Osteoblast (primary cell): Measurements from ENCODE around the gene DRAM1. TPM values are rescaled to one million over a fixed set of nuclear protein-coding genes. Genes with fewer than 3 reads are reported as not detected.

ENCODE experiments used
- DNase-seq: peaks from one replicate; pipeline ENCODE4 v3.0.0; 2011; ENCODE audit warnings: low spot score, mixed read lengths; ENCODE audit not compliant: insufficient read length; ENCODE audit errors: missing footprints
- H2AFZ ChIP-seq: 2 replicates; pipeline ENCODE4 v1.6.0; 2011; ENCODE audit warnings: mild to moderate bottlenecking, low read length
- H3K27ac ChIP-seq: 2 replicates; pipeline ENCODE4 v1.5.1; 2011; ENCODE audit warnings: mild to moderate bottlenecking, low read depth, low read length, moderate library complexity
- H3K27me3 ChIP-seq: 2 replicates; pipeline ENCODE4 v1.6.0; 2012; ENCODE audit warnings: mild to moderate bottlenecking, control low read depth, inconsistent platforms, low read length, moderate library complexity; ENCODE audit not compliant: insufficient read depth
- H3K36me3 ChIP-seq: 2 replicates; pipeline ENCODE4 v1.5.1; 2011; ENCODE audit warnings: mild to moderate bottlenecking, low read length, control low read depth, moderate library complexity; ENCODE audit not compliant: insufficient read depth
- H3K4me1 ChIP-seq: 2 replicates; pipeline ENCODE4 v1.5.1; 2011; ENCODE audit warnings: mild to moderate bottlenecking, low read length, control low read depth, moderate library complexity; ENCODE audit not compliant: insufficient read depth
- H3K4me2 ChIP-seq: 2 replicates; pipeline ENCODE4 v1.6.0; 2011; ENCODE audit warnings: mild to moderate bottlenecking, low read length; ENCODE audit not compliant: insufficient read depth
- H3K4me3 ChIP-seq: fragments of 200-600 bp; sonication (generic); 3 replicates; pipeline ENCODE4 v1.5.1; 2012; ENCODE audit warnings: mild to moderate bottlenecking, low read length, inconsistent platforms; ENCODE audit not compliant: insufficient read depth
- H3K79me2 ChIP-seq: 2 replicates; pipeline ENCODE4 v1.6.0; 2012; ENCODE audit warnings: mild to moderate bottlenecking, low read length, control low read depth, inconsistent platforms; ENCODE audit not compliant: insufficient read depth
- H3K9me3 ChIP-seq: 2 replicates; pipeline ENCODE4 v1.5.1; 2011; ENCODE audit warnings: low read depth, low read length, control low read depth
- H4K20me1 ChIP-seq: 2 replicates; pipeline ENCODE4 v1.6.0; 2012; ENCODE audit warnings: mild to moderate bottlenecking, low read length, control low read depth; ENCODE audit not compliant: insufficient read depth
- small RNA-seq: library from RNA; depleted of rRNA; stranded (forward); fragments of <200 nt; gene quantifications from one replicate; pipeline ENCODE3, GENCODE V24; 2012
- total RNA-seq: library from RNA; depleted of rRNA; stranded (reverse); fragments of >200 nt; gene quantifications from 2 replicates; pipeline ENCODE4 v1.2.3, GENCODE V29; 2012
- TF ChIP-seq, protein P1 (sequence below): IDR thresholded peaks from 2 replicates; pipeline ENCODE4 v1.5.1; 2011; ENCODE audit warnings: mild to moderate bottlenecking, low read depth, low read length, moderate library complexity; ENCODE audit errors: extremely low read depth

The DRAM1 gene
- total RNA-seq, 1 donor = 141 TPM

DNA sequence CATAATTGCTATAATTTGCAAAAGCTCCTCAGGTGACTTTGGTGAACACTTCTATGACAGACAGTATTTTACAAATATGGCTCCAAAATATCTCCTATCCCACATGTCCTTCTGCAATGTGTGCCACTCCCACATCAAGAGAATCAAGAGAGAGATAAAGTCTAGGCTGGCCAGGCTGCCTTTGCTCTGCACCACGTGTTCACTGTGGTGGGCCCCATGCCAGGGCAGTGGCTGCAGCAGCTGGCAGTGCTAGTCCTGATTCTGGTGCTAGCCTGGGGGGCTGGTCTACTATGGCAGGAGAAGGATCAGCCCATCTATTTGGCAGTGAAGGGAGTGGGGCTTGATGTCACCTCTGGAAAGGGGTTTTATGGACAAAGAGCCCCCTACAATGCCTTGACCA is 86.3 kb downstream of the DRAM1 start:
- no peak overlapping the region for H2AFZ ChIP-seq
- no peak overlapping the region for H3K4me3 ChIP-seq
- no peak for DNase-seq
- H3K36me3 ChIP-seq = no peaks in the 10 kb centered on the region
- TF ChIP-seq, protein P1, sequence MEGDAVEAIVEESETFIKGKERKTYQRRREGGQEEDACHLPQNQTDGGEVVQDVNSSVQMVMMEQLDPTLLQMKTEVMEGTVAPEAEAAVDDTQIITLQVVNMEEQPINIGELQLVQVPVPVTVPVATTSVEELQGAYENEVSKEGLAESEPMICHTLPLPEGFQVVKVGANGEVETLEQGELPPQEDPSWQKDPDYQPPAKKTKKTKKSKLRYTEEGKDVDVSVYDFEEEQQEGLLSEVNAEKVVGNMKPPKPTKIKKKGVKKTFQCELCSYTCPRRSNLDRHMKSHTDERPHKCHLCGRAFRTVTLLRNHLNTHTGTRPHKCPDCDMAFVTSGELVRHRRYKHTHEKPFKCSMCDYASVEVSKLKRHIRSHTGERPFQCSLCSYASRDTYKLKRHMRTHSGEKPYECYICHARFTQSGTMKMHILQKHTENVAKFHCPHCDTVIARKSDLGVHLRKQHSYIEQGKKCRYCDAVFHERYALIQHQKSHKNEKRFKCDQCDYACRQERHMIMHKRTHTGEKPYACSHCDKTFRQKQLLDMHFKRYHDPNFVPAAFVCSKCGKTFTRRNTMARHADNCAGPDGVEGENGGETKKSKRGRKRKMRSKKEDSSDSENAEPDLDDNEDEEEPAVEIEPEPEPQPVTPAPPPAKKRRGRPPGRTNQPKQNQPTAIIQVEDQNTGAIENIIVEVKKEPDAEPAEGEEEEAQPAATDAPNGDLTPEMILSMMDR = no peak
- H3K27me3 ChIP-seq = no peaks in the 10 kb centered on the region
- no peaks in the 10 kb centered on the region for H3K79me2 ChIP-seq
- H3K9me3 ChIP-seq = no peaks in the 10 kb centered on the region
- H4K20me1 ChIP-seq = no peaks in the 10 kb centered on the region
- H3K27ac ChIP-seq = no peak overlapping the region
- H3K4me1 ChIP-seq = no peaks in the 10 kb centered on the region
- H3K4me2 ChIP-seq = no peak overlapping the region

- Histone ChIP-seq H3K4me1 (no peaks in the 10 kb centered on the region), H2AFZ (no peak overlapping the region), H4K20me1 (no peaks in the 10 kb centered on the region), H3K79me2 (no peaks in the 10 kb centered on the region), H3K4me2 (no peak overlapping the region), H3K27ac (no peak overlapping the region), H3K36me3 (no peaks in the 10 kb centered on the region), H3K4me3 (no peak overlapping the region), H3K9me3 (no peaks in the 10 kb centered on the region), H3K27me3 (no peaks in the 10 kb centered on the region)
- no peak for DNase-seq
- TF ChIP-seq, protein P1 = no peak
Observed at GRCh38 chr12:101966496-101966895, 89.1 kb downstream of the DRAM1 start.

DNA sequence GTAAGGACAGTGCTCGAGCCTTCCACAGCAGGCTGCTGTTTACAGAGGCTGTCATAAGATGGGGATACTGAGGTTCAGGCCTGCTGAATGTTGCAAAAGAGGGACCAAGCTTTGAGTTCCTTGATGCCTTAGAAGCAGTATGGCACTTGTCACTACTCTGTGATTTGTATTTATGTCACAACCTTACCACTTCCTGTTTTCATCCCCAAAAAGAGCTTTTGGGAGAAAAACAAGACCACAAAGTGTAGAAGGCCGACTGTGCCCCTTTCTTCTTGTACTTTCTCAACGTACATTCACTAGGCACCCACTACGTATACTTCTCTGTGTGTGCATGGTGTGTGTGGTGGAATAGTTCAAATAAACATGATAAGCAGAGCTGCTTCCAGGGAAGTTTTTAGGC is 90.1 kb downstream of the DRAM1 start:
- H3K9me3 ChIP-seq = no peaks in the 10 kb centered on the region
- no peaks in the 10 kb centered on the region for H3K36me3 ChIP-seq
- DNase-seq = no peak
- TF ChIP-seq, protein P1 = no peak
- H3K4me3 ChIP-seq = no peak overlapping the region
- H3K4me2 ChIP-seq = no peak overlapping the region
- no peaks in the 10 kb centered on the region for H4K20me1 ChIP-seq
- H3K27me3 ChIP-seq = no peaks in the 10 kb centered on the region
- H3K4me1 ChIP-seq = no peaks in the 10 kb centered on the region
- no peaks in the 10 kb centered on the region for H3K79me2 ChIP-seq
- no peak overlapping the region for H3K27ac ChIP-seq
- H2AFZ ChIP-seq = no peak overlapping the region

DNA sequence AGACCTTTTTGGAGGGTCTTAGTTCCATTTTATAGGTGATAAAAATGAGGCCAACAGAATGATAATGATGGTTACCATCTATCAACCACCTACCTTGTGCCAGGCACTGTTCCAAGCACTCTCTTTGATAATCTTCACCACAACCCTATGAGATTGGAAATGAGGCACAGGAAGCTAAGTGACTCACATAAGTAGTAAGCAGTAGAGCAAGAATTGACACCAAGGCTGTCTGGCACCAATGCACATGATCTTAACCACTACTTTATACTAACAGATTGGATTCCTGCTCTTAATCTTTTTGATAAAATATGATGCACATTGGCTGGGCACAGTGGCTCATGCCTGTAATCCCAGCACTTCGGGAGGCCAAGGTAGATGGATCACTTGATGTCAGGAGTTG is 91.4 kb downstream of the DRAM1 start:
- Histone ChIP-seq H3K79me2 (no peaks in the 10 kb centered on the region), H3K36me3 (no peaks in the 10 kb centered on the region), H3K4me1 (no peaks in the 10 kb centered on the region), H3K9me3 (no peaks in the 10 kb centered on the region), H3K27me3 (no peaks in the 10 kb centered on the region), H2AFZ (no peak overlapping the region), H3K4me2 (no peak overlapping the region), H4K20me1 (no peaks in the 10 kb centered on the region), H3K27ac (no peak overlapping the region), H3K4me3 (no peak overlapping the region)
- TF ChIP-seq, protein P1 = no peak
- DNase-seq = no peak

Small RNA genes within 50 kb of the gene (small RNA-seq; reads per million reads assigned to genes)
- not detected for gene RNA5SP369
- gene RNU6-1183P = not detected

Other genes starting within 250 kb of the DRAM1 start
- gene CHPT1, start 179.9 kb upstream of the DRAM1 start, total RNA-seq = 24.6 and 32.7 TPM in 2 replicates
- gene SYCP3, start 138.1 kb upstream of the DRAM1 start, total RNA-seq = 0.72 and 0.88 TPM in 2 replicates
- 93.0 and 93.1 TPM in 2 replicates for gene GNPTAB, start 46.6 kb upstream of the DRAM1 start, total RNA-seq
- 113 and 136 TPM in 2 replicates for gene WASHC3, start 184.4 kb downstream of the DRAM1 start, total RNA-seq
- gene NUP37, start 242.5 kb downstream of the DRAM1 start, total RNA-seq = 24.6 and 25.3 TPM in 2 replicates
- gene PARPBP, start 242.6 kb downstream of the DRAM1 start, total RNA-seq = 5.8 and 6.5 TPM in 2 replicates